GM19025 (cell line): ENCODE measurements around the gene NLE1.
"Not testable (repeated sequence)": the region's sequence is repeated elsewhere in the genome, so short reads cannot be mapped to it uniquely, and the experiment has no call there.

Source experiments
- ATAC-seq: cut with Tn5 transposase; IDR thresholded peaks from one replicate; pipeline ENCODE4 v1.9.1; 2021; ENCODE audit warnings: mild to moderate bottlenecking, low read depth, moderate library complexity; ENCODE audit not compliant: unreplicated experiment

Gene NLE1

DNA sequence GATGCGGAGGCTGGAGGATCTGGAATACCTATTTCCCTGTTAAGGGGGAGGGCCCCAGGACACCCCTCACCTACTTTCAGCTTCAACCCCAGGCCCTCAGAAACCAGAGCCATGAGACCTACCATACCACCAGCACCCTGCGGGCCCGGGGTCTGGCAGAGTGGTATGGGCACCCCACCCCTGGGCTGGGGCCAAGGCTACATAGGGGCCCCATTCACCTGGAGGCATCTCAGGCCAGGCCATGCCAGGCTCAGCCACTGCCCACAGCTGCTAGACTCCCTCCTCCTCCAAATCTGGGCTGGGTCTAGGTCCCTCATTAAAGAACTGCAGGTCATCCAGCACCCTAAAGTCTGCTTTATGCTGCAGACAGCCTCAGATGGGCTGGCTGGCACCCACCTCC is 11.7 kb downstream of the NLE1 start:
- ATAC-seq: no peak

DNA sequence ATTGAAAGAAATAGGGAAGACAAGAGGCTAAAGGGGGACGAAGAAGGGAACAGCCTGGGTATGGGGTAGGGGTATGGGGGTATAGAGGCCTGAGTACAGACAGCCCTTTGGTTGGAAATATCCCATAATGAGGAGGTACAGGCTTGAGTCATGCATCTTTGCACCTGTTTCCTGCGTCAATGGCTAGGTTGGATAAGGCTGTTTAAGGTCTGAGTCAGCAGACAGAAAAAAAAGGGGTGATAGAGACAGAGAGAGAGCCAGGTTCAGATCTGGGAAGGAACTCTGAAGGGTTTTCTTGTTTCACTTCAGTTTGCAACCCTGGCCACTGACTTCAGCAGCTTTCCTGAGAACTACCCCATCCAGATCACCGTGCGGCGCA is 12.1 kb downstream of the NLE1 start:
- no peak for ATAC-seq

DNA sequence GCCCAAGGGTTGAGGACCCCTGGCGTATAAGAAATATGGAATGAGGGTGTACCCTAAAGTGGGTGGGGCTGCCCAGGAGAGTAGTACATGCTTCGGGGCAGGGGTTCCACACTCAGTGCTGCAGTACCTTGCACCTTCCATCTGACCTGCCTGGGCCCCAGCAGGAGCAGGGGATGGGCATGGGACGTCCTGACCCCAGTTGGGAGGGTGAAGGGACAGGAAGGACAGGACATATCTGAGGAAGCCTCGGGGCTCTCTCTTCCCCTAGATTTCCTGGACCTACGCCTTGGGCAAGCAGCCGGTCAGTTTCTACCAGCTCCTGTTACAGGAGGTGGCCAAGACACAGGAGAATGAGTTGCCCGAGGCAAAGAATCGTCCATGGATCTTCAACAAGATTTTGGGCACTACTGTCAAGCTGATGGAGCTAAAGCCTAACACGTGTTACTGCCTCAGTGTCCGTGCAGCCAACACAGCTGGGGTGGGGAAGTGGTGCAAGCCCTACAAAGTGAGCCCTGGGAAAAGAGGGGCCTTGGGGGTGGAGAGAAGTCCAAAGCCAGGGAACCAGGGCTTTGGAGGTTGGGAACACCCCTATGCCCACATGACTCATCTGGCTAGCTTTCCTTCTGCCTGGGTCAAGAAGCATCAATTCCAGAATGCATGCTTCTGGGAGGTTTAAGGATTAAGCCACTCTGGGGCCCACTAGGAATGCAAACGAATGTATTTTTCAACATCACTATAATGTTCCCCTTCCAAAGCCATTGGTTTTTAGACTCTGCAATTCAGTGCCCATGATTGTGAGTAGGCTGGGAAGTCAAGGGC is 12.7 kb downstream of the NLE1 start:
- ATAC-seq: no peak

DNA sequence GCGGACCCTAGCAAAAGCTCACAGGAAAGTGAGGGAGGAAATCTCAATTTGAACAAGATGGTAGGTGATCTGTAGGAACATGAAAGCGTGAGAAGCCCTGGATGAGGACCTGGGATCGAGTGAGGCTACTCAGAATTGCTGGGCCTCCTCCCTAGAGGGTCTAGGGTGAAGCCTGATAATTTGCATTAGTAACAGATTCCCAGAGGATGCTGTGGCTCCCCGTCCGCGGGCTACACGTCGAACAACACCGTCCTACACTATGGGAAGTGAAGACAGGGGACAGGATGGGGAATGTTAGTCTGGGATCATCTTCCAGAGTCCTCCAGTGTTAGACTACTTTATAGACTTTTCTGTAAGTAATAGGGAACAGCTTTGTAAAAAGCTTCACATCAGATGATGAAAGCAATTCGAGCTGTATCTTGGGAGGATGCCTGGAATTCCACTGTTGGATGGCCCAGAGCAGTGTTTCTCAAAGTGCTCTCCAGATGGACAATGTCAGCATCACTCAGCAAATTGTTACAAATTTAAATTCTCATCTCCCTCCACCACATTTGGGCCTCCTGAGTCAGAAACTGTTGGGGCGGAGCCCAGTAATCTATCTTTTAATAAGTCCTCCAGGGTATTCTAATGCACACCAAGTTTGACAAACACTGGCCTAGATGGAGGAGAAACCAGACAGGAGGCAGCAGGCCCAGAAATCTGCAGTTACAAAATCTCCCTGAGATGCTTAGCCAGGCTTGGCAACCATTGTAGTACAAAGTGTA is 14.2 kb downstream of the NLE1 start:
- no peak for ATAC-seq

DNA sequence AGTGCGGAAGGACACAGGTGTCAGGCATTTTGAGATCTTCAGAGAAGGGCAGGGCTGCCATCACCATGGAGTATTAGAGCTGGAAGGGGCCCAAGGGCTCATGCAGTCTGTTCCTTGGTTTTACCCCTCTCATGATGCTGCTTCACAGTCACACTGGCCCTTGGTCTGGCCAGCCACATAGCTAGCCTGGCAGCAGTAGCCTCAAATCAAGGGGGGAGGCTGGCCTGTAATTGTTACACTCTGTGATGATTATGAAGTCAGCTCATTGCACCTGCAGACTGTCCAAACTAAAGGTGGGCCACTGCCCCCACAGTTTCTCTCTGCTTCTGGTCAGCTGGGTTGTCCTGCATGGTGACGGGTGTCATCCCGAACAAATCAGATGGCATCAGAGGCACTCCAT is 20.8 kb downstream of the NLE1 start, which contains the start of gene FNDC8:
Gene FNDC8 (plus strand): TSS at position 301 of the 400 bp plus-strand sequence. CDS start 79 bp downstream, at position 380.
- ATAC-seq: no peak

DNA sequence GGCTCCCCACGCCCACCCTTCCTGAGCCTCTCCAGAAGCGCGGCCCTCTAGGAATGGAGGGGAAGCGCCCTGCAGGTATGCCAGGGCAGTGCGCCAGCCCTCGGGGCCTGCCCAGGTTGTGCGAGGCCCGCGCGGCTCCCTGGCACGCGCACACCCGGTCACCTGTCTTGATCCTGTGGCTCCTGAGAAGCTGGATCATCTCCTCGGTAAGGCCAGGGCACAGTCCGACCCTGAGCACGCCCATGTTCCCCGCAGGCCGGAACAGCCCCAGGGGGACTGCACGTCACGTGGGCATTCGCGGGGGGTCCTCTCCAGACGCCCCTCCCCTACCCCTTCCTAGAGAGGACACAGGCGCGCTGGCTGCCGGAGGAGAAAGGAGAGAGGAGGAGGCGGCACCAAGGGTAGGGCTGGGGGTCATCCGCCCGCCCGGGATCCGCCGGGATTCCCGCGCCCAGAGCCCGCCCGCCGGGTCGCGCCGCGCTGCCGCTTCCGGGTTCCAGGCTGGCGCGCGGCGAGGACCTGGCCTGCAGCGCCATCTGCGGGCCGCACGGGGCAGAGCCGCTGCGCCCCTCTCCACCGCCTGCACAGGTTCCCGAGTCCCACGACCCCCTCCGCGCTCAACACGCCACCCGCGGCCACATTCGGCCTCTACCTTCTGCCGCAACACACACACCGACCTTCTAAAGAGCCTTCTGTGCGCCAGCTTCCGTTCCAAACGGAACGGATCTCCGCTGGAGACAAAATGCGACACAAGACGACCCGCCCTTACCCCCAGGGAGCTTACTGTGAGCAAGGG is 22.5 kb downstream of the NLE1 start, which contains the start of gene RAD51D:
Gene RAD51D (minus strand): TSS at position 491 of the 796 bp plus-strand sequence. CDS start 247 bp downstream, at position 244.
- ATAC-seq: peak; percentile 85

DNA sequence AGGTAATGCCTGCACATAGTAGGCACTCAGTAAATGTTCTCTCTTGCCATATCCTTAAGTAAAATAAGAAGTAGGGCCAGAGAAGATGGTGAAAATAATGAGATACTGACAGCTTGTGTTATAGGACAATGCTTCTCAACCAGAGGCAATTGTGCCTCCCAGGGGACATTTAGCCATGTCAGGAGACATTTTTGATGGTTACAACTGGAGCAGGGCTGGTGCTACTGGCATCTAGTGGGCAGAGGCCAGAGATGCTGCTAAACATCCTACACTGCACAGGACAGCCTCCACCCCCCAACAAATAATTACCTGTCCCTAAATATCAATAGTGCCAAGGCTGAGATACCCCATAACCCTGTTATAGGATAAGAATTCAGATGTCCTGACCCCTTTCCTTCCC is 24.1 kb downstream of the NLE1 start:
- no peak for ATAC-seq

DNA sequence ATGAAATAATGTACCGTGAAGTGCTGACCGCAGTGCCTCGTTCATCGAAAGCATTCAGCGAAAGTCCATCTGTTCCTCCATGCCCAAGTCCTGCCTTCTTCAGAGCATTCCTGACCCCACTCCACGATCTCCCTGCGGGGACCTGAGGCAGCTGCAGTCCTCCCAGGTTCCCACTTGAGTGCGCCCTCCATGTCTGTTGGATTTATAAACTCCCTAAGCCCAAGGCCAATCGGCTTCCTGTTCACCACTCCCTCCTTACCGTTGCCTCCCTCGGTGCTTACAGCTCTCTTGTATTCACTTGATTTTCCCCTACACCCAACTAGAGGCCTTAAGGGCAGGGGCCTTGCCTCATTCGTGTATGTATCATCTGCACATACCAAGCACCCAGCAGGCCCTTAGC is 25.3 kb downstream of the NLE1 start:
- ATAC-seq: no peak

DNA sequence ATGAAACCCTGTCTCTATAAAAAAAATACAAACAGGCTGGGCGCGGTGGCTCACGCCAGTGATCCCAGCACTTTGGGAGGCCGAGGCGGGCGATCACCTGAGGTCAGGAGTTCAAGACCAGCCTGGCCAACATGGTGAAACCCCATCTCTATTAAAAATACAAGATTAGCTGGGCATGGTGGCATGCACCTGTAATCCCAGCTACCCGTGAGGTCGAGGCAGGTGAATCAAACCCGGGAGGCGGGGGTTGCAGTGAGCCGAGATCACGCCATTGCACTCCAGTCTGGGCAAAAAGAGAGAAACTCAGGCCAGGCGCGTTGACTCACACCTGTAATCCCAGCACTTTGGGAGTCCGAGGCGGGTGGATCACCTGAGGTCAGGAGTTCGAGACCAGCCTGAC is 31.3 kb downstream of the NLE1 start:
- not testable (repeated sequence) for ATAC-seq

DNA sequence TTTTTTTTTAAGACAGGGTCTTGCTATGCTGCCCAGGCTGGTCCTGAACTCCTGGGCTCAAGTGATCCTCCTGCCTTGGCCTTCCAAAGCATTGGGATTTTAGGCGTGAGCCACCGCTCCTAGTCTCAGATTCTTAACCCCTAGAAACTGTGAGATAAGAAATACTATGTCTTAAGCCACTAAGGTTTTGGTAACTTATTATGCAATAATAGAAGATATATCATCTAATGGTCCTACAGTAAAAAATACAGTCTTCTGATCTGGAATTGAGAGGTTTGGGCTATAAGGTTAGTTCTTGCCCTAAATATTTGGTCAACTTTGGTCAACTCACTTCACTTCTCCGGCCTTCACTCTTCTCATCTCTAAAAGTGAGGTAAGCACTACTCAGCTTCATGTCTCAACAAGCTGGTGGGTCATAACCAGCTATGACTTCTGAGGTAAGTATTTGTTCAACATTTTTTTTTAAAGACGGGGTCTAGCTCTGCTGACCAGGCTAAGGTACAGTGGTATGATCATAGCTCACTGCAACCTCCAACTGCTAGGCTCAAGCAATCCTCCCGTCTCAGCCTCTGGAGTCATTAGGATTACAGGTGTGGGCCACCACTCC is 37.2 kb downstream of the NLE1 start:
- no peak for ATAC-seq

DNA sequence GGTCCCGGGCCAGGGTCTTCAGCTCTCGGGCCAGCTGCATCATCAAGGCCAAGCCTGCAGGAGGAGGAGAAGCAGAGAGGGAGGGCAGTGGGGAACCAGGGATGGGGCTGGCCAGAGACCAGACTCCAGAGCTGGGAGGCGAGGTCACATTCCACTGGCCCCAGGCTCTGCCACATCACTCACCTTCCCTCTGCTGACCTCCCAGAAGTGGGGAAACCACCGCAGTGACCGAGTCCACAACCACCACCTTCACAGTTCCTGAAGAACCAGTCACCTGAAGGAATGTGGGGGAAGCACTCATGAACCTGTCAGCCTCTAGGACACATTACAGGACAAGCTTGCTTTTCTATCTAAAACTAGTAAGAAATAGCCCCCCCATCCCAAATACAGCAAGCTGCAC is 38.8 kb downstream of the NLE1 start:
- ATAC-seq: no peak

DNA sequence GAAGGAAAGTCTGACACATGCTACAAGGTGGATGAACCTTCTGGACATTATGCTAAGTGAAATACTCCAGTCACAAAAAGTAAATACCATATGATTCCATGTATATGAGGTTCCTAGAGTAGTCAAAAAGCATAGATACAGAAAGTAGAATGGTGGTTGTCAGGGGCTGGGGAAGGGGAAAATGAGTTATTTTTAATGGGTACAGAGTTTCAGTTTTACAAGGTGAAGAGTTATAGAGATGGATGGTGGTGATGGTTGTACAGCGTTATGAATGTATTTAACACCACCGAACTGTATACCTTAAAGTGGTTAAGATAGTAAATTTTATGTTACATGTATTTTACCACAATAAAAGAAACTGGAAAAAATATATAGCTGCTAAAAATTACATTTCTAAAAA is 40.4 kb downstream of the NLE1 start:
- no peak for ATAC-seq

DNA sequence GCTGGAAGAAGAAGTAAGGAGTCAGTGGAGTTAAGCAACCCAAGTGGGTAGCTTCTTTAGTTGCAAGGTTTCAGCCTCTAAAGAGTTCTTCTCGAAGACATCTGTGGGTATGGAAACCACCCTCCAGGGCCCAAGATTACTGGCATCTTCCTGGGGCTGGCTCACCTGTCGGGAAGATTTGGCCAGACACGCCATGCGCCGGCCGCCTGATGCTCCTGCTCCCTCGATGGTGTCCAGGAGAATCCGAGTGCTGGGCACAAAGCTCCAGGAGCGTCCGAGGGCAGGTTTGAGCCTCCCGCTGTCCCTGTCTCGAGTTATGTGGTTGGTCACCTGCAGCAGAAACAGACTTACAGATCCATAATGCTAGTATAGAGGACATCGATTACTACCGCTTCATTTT is 41.1 kb downstream of the NLE1 start:
- ATAC-seq: no peak

DNA sequence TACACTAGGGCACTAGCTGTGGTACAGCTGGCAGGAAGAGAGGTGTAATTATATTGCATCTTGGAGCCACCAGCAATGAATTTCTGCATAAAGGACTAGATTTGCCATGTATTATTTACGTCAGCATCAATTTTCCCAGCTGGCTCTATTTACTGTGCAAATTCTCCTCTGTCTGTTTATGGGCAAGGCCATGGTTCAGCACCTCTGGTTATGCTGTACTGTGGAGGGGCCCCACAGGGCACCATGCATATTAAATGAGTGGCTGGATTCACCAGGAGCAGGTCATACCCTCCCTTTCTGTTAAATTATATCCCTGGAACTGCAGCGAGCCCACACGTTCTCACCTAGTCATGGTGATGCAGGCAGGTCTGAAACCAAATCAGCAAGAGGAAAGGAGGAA is 42.2 kb downstream of the NLE1 start:
- no peak for ATAC-seq

DNA sequence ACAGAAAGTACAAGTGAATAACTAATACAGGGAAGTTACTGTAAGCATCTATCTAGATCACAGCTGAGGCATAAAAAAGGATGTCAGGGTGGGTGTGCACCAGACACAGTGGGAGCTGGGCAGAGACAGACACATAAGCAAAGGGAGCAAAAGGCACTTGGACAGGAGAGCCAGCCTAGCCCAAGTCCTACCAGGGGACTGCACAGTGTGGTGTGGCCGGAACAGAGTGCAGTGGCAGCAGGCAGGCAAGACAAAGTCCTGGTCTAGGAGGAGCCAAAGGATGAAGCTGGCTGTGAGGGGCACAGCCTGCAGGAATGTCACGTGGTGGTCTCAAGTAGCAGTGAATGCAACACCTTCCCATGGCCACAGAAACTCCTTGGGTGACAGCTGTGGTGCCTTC is 44.3 kb downstream of the NLE1 start:
- no peak for ATAC-seq

DNA sequence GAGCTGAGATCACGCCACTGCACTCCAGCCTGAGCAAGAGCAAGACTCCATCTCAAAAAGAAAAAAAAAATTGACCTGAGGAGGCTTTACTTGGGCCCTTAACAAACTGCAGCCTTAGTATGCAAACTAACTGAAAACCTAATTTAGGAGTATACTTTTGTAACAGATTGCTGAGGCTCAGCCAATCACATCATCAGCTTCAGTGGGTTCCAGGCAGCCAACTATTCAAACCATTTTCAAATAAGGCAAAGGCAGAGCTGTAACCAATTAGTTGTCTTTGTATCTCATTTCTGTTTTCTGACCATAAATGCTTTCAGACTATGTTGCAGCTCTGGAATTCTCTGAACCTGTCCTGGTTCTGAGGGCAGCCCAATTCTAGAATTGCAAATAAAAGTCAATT is 46.4 kb downstream of the NLE1 start:
- ATAC-seq: no peak

DNA sequence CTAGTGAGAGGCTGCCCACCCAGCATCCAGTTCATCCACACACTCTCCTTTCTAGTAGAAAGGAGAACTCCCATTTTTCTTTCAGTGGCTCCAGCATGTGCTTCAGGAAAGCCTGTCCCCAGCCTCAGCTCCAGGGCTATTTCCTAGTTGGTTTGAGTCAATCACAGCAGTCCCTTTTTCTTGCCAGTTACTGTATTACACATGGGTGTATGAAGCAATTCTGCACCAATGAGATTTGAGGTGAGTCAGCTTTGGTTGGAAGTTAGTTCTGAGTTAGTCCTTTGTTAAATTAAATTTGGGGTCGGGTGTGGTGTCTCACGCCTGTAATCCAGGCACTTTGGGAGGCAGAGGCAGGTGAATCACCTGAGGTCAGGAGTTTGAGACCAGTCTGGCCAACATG is 47.2 kb downstream of the NLE1 start:
- no peak for ATAC-seq

DNA sequence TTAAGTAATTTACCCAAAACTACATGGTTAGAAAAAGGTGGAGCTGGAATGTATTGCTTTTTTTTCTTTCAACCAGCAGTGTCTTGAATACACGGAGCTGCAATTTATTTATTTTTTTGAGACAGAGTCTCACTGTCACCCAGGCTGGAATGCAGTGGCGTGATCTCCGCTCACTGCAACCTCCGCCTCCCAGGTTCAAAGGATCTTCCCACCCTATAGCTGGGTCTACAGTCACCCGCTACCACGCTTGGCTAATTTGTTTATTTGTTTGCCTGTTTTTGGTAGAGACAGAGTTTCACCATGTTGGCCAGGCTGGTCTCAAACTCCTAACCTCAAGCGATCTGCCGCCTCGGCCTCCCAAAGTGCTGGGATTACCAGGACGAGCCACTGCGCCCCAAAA is 51.4 kb downstream of the NLE1 start:
- ATAC-seq: not testable (repeated sequence)

DNA sequence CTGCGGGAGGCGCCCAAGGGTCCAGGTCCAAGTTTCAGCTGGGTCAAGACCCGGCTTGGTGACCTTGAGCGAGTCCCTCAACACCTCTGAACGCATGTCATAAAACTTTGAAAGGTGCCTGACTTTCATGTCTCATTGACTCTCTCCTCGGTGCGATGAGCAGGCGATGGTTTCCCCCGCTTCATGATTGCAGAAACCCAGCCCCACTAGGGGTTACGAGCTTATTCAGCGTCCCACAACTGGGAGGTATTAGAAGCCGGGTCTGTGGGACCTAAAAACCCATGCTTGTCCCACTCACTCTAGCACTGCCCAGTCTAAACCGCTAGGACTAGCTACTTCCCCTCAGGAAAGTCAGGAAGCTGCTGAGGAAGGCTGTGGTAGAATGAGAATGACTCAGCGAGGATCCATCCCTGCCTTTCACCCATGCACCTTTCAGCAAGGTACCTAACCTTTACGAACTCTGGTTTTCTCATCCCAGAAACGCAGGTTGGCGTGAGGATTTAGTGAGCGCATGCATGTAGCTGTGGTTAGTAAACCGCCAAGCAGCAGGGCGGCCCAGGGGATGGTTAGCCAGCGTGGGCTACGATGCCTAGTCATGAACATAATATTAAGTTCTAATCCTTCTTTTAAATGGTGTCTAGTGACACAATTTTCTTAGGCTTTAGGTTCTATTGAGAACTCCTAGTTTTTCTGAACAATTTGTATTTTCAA is 52.4 kb downstream of the NLE1 start:
- ATAC-seq: no peak
